Midbrain (tissue), 1 donor: ENCODE results near the gene PABPC4L.
"Not testable (repeated sequence)": the region's sequence is repeated elsewhere in the genome, so short reads cannot be mapped to it uniquely, and the experiment has no call there.

Source experiments
- DNase-seq: peaks from one replicate; lab custom pipeline; 2025; lab: John Stamatoyannopoulos, UW

The PABPC4L gene

GRCh38 chr4:134201216-134202161, at the start of gene PABPC4L:
Gene PABPC4L, minus strand, starts transcription at chr4:134201789. Its CDS starts 770 bp downstream, at chr4:134201019.
- DNase-seq: no peak

- no peak for DNase-seq
These were observed 49.7 kb upstream of the PABPC4L start for GRCh38 chr4:134251322-134251721.

- DNase-seq: no peak
These were observed 42.4 kb upstream of the PABPC4L start for GRCh38 chr4:134243742-134244713.

- no peak for DNase-seq
These were observed 17.5 kb upstream of the PABPC4L start for GRCh38 chr4:134219043-134219442.

GRCh38 chr4:134216411-134216810, 14.8 kb upstream of the PABPC4L start:
- DNase-seq: no peak

- DNase-seq: no peak
These were observed 14.2 kb upstream of the PABPC4L start for GRCh38 chr4:134215620-134216344.

- not testable (repeated sequence) for DNase-seq
These were observed 6.4 kb upstream of the PABPC4L start for GRCh38 chr4:134207955-134208354.

GRCh38 chr4:134202166-134202956, 772 bp upstream of the PABPC4L start:
- DNase-seq: no peak

- DNase-seq: no peak
These were observed 776 bp downstream of the PABPC4L start for GRCh38 chr4:134200811-134201215.

- no peak for DNase-seq
These were observed 11.6 kb downstream of the PABPC4L start for GRCh38 chr4:134189949-134190348.

- no peak for DNase-seq
These were observed 12.1 kb downstream of the PABPC4L start for GRCh38 chr4:134189480-134189879.

- DNase-seq: no peak
These were observed 22.9 kb downstream of the PABPC4L start for GRCh38 chr4:134178706-134179105.

- DNase-seq: no peak
These were observed 27.3 kb downstream of the PABPC4L start for GRCh38 chr4:134174271-134174670.

- no peak for DNase-seq
These were observed 41.4 kb downstream of the PABPC4L start for GRCh38 chr4:134160211-134160610.

- DNase-seq: no peak
These were observed 47.5 kb downstream of the PABPC4L start for GRCh38 chr4:134154097-134154496.

- DNase-seq: no peak
These were observed 53.6 kb downstream of the PABPC4L start for GRCh38 chr4:134147941-134148340.
